Measurements from ENCODE around the gene DPP6. TPM values are rescaled to one million over a fixed set of nuclear protein-coding genes. Genes with fewer than 3 reads are reported as not detected.

Gene DPP6
- total RNA-seq, 2 donors from 2014 or later: 0.99 to 1.8 TPM

DNA sequence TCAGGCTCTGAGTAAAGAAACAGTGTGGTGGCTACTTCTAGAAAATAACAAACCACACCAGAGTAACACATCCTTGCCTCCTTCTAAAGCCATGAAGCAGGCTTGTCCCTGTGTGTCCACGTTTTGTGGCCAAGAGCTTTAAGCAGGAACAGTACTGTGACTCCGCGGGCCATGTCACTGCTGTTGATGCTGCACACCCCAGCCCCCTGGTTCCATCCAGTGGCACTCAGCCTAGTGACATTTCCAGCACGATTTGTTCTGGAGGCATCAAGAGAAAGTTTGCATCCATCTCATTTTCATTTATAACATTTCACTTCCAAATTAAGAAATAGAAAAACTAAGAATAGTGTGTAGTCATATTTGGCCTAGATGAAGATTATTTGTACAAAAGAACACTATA, 739.4 kb downstream of the DPP6 start:
- intact Hi-C loops (cut with DNase I): no loop called here
- TF ChIP-seq, protein P1, sequence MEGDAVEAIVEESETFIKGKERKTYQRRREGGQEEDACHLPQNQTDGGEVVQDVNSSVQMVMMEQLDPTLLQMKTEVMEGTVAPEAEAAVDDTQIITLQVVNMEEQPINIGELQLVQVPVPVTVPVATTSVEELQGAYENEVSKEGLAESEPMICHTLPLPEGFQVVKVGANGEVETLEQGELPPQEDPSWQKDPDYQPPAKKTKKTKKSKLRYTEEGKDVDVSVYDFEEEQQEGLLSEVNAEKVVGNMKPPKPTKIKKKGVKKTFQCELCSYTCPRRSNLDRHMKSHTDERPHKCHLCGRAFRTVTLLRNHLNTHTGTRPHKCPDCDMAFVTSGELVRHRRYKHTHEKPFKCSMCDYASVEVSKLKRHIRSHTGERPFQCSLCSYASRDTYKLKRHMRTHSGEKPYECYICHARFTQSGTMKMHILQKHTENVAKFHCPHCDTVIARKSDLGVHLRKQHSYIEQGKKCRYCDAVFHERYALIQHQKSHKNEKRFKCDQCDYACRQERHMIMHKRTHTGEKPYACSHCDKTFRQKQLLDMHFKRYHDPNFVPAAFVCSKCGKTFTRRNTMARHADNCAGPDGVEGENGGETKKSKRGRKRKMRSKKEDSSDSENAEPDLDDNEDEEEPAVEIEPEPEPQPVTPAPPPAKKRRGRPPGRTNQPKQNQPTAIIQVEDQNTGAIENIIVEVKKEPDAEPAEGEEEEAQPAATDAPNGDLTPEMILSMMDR (IDR thresholded peaks at IDR 0.05): no peak
- TF ChIP-seq POLR2A (IDR thresholded peaks at IDR 0.05): no peak
- 69 to 84% methylated on average over 4 of the region's 4 CpGs for WGBS, 2 donors
- H3K27me3 ChIP-seq: no peaks in the 10 kb centered on the region
- H3K4me1 ChIP-seq: no peaks in the 10 kb centered on the region
- no peaks in the 10 kb centered on the region for H3K9me3 ChIP-seq
- H3K36me3 ChIP-seq (replicated peaks in 1 of 2; ENCODE audit: insufficient read depth in 1 of 2, low read depth in 2 of 2): no peaks in the 10 kb centered on the region
- no peak overlapping the region for H3K27ac ChIP-seq
- DNase-seq: no peak
- ATAC-seq: no peak
- H3K4me3 ChIP-seq: no peak overlapping the region

DNA sequence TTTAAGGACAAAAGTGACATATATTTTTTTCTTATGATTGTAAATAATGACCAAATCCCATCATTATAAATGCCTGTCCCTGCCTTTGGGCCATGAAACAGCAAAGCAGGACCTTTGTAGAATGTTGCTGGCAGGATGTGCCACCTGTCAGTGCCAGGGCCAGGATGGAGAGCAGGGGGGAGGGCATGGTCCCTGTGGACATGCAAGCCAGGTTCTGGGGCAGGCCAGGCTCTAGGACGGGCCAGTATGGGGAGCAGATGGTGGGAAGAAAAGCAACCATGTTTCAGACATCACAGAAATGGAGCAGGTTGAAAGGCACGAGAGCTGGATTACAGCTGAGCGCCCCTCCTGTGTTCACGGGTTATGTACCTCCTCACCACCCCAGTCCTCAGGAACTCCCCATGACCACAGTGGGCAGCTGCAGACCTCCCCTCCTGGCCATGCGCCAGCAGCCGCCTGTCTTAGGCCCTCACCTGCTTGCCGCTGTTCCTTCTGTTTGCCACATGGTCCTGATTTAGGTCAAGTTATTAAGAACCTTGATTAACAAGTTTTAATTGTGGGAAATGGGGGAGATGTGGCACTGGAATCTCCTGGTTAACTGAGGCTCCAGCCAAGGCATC, 740.3 kb downstream of the DPP6 start:
- ATAC-seq: no peak
- no peaks in the 10 kb centered on the region for H3K9me3 ChIP-seq
- H3K4me3 ChIP-seq: no peak overlapping the region
- H3K4me1 ChIP-seq: no peaks in the 10 kb centered on the region
- TF ChIP-seq, protein P1 (IDR thresholded peaks at IDR 0.05): no peak
- no peak for TF ChIP-seq POLR2A (IDR thresholded peaks at IDR 0.05)
- H3K36me3 ChIP-seq (replicated peaks in 1 of 2; ENCODE audit: insufficient read depth in 1 of 2, low read depth in 2 of 2): no peaks in the 10 kb centered on the region
- H3K27ac ChIP-seq: no peak overlapping the region
- intact Hi-C loops (cut with DNase I): no loop called here
- no peak for DNase-seq
- no peaks in the 10 kb centered on the region for H3K27me3 ChIP-seq
- WGBS, 2 donors: 74 to 76% methylated on average over 7 of the region's 7 CpGs

- ATAC-seq (no peak), DNase-seq (peak in 1 of 4 donors; percentile 39)
- WGBS, 2 donors: 32 to 57% methylated on average over 12 to 40 of the region's 50 CpGs
- no peak overlapping the region for H3K27ac ChIP-seq
- intact Hi-C loops (cut with DNase I): no loop called here
- no peaks in the 10 kb centered on the region for H3K9me3 ChIP-seq
- H3K4me3 ChIP-seq: no peak overlapping the region
- TF ChIP-seq, protein P1 (IDR thresholded peaks at IDR 0.05): peak in 5 of 7 experiments; percentile 16 to 40 (median 23)
- no peak for TF ChIP-seq POLR2A (IDR thresholded peaks at IDR 0.05)
- H3K27me3 ChIP-seq: no peaks in the 10 kb centered on the region
- no peaks in the 10 kb centered on the region for H3K36me3 ChIP-seq (replicated peaks in 1 of 2; ENCODE audit: insufficient read depth in 1 of 2, low read depth in 2 of 2)
- H3K4me1 ChIP-seq: no peaks in the 10 kb centered on the region
Measured at GRCh38 chr7:154794147-154794780, 742.1 kb downstream of the DPP6 start.

DNA sequence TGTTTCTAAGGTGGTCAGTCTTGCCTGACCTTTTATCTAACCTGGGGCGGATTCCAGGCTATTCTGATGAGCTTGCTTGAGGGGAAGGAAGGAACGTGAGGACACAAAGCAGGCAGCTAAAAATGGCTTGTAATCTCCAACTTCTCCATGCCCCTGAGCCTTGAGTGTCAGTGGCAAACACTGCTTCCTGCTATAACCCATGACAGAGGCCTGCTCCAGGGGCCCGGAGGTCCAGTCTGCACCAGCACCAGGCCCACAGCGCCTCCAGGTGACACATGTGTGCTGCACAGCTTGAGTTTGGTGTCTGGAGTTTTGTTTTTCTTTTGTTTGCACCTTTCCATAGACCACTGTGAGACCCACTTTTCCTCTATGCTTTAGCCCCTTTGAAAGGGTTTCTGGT, 742.8 kb downstream of the DPP6 start:
- H3K9me3 ChIP-seq: no peaks in the 10 kb centered on the region
- TF ChIP-seq, protein P1 (IDR thresholded peaks at IDR 0.05): no peak
- no peak for TF ChIP-seq POLR2A (IDR thresholded peaks at IDR 0.05)
- H3K36me3 ChIP-seq (replicated peaks in 1 of 2; ENCODE audit: insufficient read depth in 1 of 2, low read depth in 2 of 2): no peaks in the 10 kb centered on the region
- H3K4me3 ChIP-seq: no peak overlapping the region
- H3K27ac ChIP-seq: no peak overlapping the region
- H3K27me3 ChIP-seq: no peaks in the 10 kb centered on the region
- DNase-seq (no peak), ATAC-seq (no peak)
- WGBS, 2 donors: 70 to 80% methylated on average over 4 of the region's 4 CpGs
- intact Hi-C loops (cut with DNase I): no loop called here
- H3K4me1 ChIP-seq: no peaks in the 10 kb centered on the region

DNA sequence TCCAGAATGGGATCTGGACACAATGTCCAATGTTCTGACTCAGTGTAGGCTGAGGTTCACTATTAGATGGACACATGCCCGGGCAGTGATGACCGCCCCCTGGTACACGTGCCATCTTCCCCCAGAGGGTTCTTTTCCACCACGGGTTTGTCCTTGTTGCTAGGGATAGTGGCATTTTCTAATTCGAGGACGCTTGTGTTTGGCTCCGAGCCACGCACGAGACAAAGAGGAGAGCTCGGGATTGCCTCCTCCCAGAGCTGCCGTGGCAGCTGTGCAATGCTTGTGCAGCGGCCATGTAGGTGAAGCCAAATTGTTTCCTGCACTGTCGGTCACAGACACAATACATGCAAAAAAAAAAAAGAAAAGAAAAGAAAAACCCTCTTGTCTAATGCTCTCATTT, 743.2 kb downstream of the DPP6 start:
- Histone ChIP-seq H3K9me3 (no peaks in the 10 kb centered on the region), H3K27ac (no peak overlapping the region), H3K4me3 (no peak overlapping the region), H3K36me3 (replicated peaks in 1 of 2; ENCODE audit: insufficient read depth in 1 of 2, low read depth in 2 of 2) (no peaks in the 10 kb centered on the region), H3K4me1 (no peaks in the 10 kb centered on the region), H3K27me3 (no peaks in the 10 kb centered on the region)
- no peak for DNase-seq
- intact Hi-C loops (cut with DNase I): no loop called here
- no peak for ATAC-seq
- TF ChIP-seq POLR2A (IDR thresholded peaks at IDR 0.05): no peak
- TF ChIP-seq, protein P1 (IDR thresholded peaks at IDR 0.05): no peak
- 79 to 89% methylated on average over 12 to 13 of the region's 13 CpGs for WGBS, 2 donors
